Spinal cord (tissue), 10 donors: ENCODE results near the gene KCNQ1. TPM values are rescaled to one million over a fixed set of nuclear protein-coding genes. Genes with fewer than 3 reads are reported as not detected.

Source experiments
- DNase-seq, 6 donors: peaks; one replicate each; pipeline versions ENCODE4 v3.0.0 to v3.0.0-alpha.2; 2013 to 2015; ENCODE audit warnings: low spot score in 6 of 6, low read depth in 4 of 6
- H3K27ac ChIP-seq: one replicate; pipeline ENCODE4 v1.5.1; 2013; ENCODE audit warnings: low read depth, low read length, control low read depth
- H3K27me3 ChIP-seq: one replicate; pipeline ENCODE4 v1.6.1; 2013; ENCODE audit warnings: low read length; ENCODE audit not compliant: control insufficient read depth, insufficient read depth
- H3K36me3 ChIP-seq: one replicate; pipeline ENCODE4 v1.6.1; 2013; ENCODE audit warnings: low read length; ENCODE audit not compliant: control insufficient read depth, insufficient read depth
- H3K4me1 ChIP-seq: one replicate; pipeline ENCODE4 v1.6.1; 2013; ENCODE audit warnings: low read length; ENCODE audit not compliant: control insufficient read depth, insufficient read depth
- H3K4me3 ChIP-seq: one replicate; pipeline ENCODE4 v1.5.1; 2013; ENCODE audit warnings: low read depth, low read length, control low read depth
- H3K9me3 ChIP-seq: one replicate; pipeline ENCODE4 v1.6.1; 2013; ENCODE audit warnings: low read length; ENCODE audit not compliant: control insufficient read depth, insufficient read depth
- WGBS: methylation state at CpG from one replicate; pipeline ENCODE4 v1.1.5; 2013; ENCODE audit warnings: missing lambda C conversion rate; ENCODE audit not compliant: insufficient coverage; 5-methylcytosine and 5-hydroxymethylcytosine counted together
- polyA plus RNA-seq, 2 donors: library from polyadenylated mRNA; unstranded; fragments of 120-200 nt; gene quantifications; one replicate each; pipeline ENCODE4 v1.2.1, GENCODE V29; 2013; ENCODE audit not compliant: insufficient read length in 2 of 2
- total RNA-seq, 2 donors: library from RNA; depleted of rRNA in 1 of 2; stranded (reverse); fragments of 120-200 nt in 1 of 2; fragments of >200 nt in 1 of 2; gene quantifications; one replicate each; pipeline versions ENCODE4 v1.2.3 to v1.2.4, GENCODE V29; 2013 to 2014
- donor health status: healthy.

Gene KCNQ1
- total and polyA plus RNA-seq, 4 donors, result 0.83 to 3.1 (median 2.1) TPM

GRCh38 chr11:2539371-2540222, 94.8 kb downstream of the KCNQ1 start:
- no peaks in the 10 kb centered on the region for H3K27me3 ChIP-seq
- H3K4me3 ChIP-seq, result no peak overlapping the region
- no peaks in the 10 kb centered on the region for H3K9me3 ChIP-seq
- no peak overlapping the region for H3K27ac ChIP-seq
- no peaks in the 10 kb centered on the region for H3K36me3 ChIP-seq
- 72% methylated on average over 28 of the region's 34 CpGs for WGBS
- H3K4me1 ChIP-seq, result peaks cover 11% of the 10 kb centered on the region
- DNase-seq, result peak in 1 of 6 donors; percentile 13

- H3K36me3 ChIP-seq, result no peaks in the 10 kb centered on the region
- no peak overlapping the region for H3K27ac ChIP-seq
- no peak overlapping the region for H3K4me3 ChIP-seq
- peaks cover 11% of the 10 kb centered on the region for H3K4me1 ChIP-seq
- 93% methylated on average over 15 of the region's 16 CpGs for WGBS
- DNase-seq, result no peak
- no peaks in the 10 kb centered on the region for H3K9me3 ChIP-seq
- H3K27me3 ChIP-seq, result no peaks in the 10 kb centered on the region
Measured at GRCh38 chr11:2540223-2540991, 95.6 kb downstream of the KCNQ1 start.

GRCh38 chr11:2540992-2541680, 96.3 kb downstream of the KCNQ1 start:
- Histone ChIP-seq H3K4me3 (no peak overlapping the region), H3K9me3 (no peaks in the 10 kb centered on the region), H3K27me3 (no peaks in the 10 kb centered on the region), H3K4me1 (peaks cover 11% of the 10 kb centered on the region), H3K27ac (no peak overlapping the region), H3K36me3 (no peaks in the 10 kb centered on the region)
- WGBS, result 87% methylated on average over 27 of the region's 27 CpGs
- DNase-seq, result no peak

- WGBS, result 84% methylated on average over 10 of the region's 14 CpGs
- no peak overlapping the region for H3K27ac ChIP-seq
- no peak for DNase-seq
- no peak overlapping the region for H3K4me3 ChIP-seq
- peaks cover 11% of the 10 kb centered on the region for H3K4me1 ChIP-seq
- H3K36me3 ChIP-seq, result no peaks in the 10 kb centered on the region
- no peaks in the 10 kb centered on the region for H3K9me3 ChIP-seq
- no peaks in the 10 kb centered on the region for H3K27me3 ChIP-seq
Measured at GRCh38 chr11:2541881-2542361, 97.1 kb downstream of the KCNQ1 start.

- 44% methylated on average over 8 of the region's 10 CpGs for WGBS
- no peaks in the 10 kb centered on the region for H3K36me3 ChIP-seq
- H3K4me1 ChIP-seq, result peaks cover 11% of the 10 kb centered on the region
- H3K27ac ChIP-seq, result no peak overlapping the region
- no peak for DNase-seq
- no peak overlapping the region for H3K4me3 ChIP-seq
- no peaks in the 10 kb centered on the region for H3K9me3 ChIP-seq
- no peaks in the 10 kb centered on the region for H3K27me3 ChIP-seq
Measured at GRCh38 chr11:2542406-2542805, 97.6 kb downstream of the KCNQ1 start.

- Histone ChIP-seq H3K9me3 (peaks cover 3% of the 10 kb centered on the region), H3K27ac (no peak overlapping the region), H3K36me3 (no peaks in the 10 kb centered on the region), H3K27me3 (no peaks in the 10 kb centered on the region), H3K4me1 (peaks cover 18% of the 10 kb centered on the region), H3K4me3 (no peak overlapping the region)
- WGBS, result 93% methylated on average over 16 of the region's 16 CpGs
- DNase-seq, result no peak
Measured at GRCh38 chr11:2547806-2548205, 103.0 kb downstream of the KCNQ1 start.

GRCh38 chr11:2548596-2548995, 103.8 kb downstream of the KCNQ1 start:
- Histone ChIP-seq H3K4me3 (no peak overlapping the region), H3K4me1 (peaks cover 18% of the 10 kb centered on the region), H3K36me3 (no peaks in the 10 kb centered on the region), H3K9me3 (peaks cover 3% of the 10 kb centered on the region), H3K27me3 (no peaks in the 10 kb centered on the region), H3K27ac (no peak overlapping the region)
- WGBS, result 94% methylated on average over 10 of the region's 12 CpGs
- no peak for DNase-seq

GRCh38 chr11:2549080-2549479, 104.3 kb downstream of the KCNQ1 start:
- Histone ChIP-seq H3K4me3 (no peak overlapping the region), H3K36me3 (no peaks in the 10 kb centered on the region), H3K9me3 (peaks cover 3% of the 10 kb centered on the region), H3K27me3 (no peaks in the 10 kb centered on the region), H3K27ac (no peak overlapping the region), H3K4me1 (peaks cover 18% of the 10 kb centered on the region)
- DNase-seq, result no peak
- 83% methylated on average over 2 of the region's 7 CpGs for WGBS

- no peak for DNase-seq
- WGBS, result 72% methylated on average over 11 of the region's 13 CpGs
- no peak overlapping the region for H3K4me3 ChIP-seq
Measured at GRCh38 chr11:2549491-2549875, 104.7 kb downstream of the KCNQ1 start.

More at GRCh38 chr11:2549491-2549875, 104.7 kb downstream of the KCNQ1 start:
- Histone ChIP-seq H3K4me1 (peaks cover 18% of the 10 kb centered on the region), H3K9me3 (peaks cover 3% of the 10 kb centered on the region), H3K36me3 (no peaks in the 10 kb centered on the region), H3K27ac (no peak overlapping the region), H3K27me3 (no peaks in the 10 kb centered on the region)
